ENCODE measurements around the gene SDHB. TPM values are rescaled to one million over a fixed set of nuclear protein-coding genes. Genes with fewer than 3 reads are reported as not detected.

Gene SDHB
- total RNA-seq, 1 donor from 2014 or later = 46.3 TPM

DNA sequence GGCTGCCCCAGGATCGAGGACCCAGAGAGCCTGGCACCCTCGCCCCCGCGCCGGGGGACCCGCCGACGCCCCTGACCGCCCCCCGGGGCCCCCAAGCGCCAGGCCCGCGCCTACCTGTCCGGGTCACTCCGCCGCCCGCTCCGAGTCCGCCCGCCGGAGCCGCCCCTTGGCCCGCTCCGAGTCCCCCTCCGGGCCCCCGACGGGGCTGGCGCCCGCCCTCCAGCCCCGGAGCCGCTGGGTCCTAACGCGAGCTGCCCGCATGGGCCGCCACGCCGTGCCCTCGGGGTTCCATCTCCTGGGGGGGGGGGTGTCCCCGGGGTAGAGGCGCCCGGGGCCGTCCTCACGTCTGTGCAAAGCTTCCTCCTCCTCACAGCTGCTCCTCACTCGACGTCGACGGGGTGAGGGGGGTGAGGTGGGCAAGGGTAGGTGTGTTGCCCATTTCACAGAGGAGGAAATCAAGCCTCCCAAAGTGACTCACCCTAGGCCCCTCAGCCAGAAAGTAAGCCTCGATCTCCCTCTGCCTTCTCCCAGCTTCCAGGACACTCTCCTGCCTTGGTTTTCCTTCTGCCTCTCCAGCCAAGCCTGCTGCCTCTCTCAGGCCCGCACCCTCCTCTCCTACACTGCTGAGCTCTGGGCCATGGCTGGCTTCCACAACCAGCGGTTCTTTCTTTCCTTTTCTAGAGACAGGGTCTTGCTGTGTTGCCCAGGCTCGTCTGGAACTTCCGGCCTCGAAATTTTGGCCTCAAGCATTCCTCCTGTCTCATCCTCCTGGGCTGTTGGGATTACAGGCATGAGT lies 73.2 kb downstream of the SDHB start, which contains the start of gene MFAP2:
Gene MFAP2 (minus strand): TSS at position 148 of the 796 bp plus-strand sequence. CDS start 2,347 bp downstream, outside the sequence.
- DNase-seq (ENCODE audit: low spot score, unreplicated experiment) = peak; percentile 37
- TF ChIP-seq, protein P1, sequence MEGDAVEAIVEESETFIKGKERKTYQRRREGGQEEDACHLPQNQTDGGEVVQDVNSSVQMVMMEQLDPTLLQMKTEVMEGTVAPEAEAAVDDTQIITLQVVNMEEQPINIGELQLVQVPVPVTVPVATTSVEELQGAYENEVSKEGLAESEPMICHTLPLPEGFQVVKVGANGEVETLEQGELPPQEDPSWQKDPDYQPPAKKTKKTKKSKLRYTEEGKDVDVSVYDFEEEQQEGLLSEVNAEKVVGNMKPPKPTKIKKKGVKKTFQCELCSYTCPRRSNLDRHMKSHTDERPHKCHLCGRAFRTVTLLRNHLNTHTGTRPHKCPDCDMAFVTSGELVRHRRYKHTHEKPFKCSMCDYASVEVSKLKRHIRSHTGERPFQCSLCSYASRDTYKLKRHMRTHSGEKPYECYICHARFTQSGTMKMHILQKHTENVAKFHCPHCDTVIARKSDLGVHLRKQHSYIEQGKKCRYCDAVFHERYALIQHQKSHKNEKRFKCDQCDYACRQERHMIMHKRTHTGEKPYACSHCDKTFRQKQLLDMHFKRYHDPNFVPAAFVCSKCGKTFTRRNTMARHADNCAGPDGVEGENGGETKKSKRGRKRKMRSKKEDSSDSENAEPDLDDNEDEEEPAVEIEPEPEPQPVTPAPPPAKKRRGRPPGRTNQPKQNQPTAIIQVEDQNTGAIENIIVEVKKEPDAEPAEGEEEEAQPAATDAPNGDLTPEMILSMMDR (IDR thresholded peaks at IDR 0.05; ENCODE audit: unreplicated experiment) = no peak
- Mint-ChIP-seq H3K36me3 (ENCODE audit: insufficient read depth) (peaks cover 6% of the 10 kb centered on the region), H3K27ac (peak within 1 kb of the TSS; percentile 95), H3K9me3 (ENCODE audit: low read depth) (no peaks in the 10 kb centered on the region), H3K4me3 (ENCODE audit: low read depth) (peak within 1 kb of the TSS; percentile 80), H3K4me1 (ENCODE audit: low read depth) (peaks cover 10% of the 10 kb centered on the region), H3K27me3 (peaks cover 7% of the 10 kb centered on the region)

DNA sequence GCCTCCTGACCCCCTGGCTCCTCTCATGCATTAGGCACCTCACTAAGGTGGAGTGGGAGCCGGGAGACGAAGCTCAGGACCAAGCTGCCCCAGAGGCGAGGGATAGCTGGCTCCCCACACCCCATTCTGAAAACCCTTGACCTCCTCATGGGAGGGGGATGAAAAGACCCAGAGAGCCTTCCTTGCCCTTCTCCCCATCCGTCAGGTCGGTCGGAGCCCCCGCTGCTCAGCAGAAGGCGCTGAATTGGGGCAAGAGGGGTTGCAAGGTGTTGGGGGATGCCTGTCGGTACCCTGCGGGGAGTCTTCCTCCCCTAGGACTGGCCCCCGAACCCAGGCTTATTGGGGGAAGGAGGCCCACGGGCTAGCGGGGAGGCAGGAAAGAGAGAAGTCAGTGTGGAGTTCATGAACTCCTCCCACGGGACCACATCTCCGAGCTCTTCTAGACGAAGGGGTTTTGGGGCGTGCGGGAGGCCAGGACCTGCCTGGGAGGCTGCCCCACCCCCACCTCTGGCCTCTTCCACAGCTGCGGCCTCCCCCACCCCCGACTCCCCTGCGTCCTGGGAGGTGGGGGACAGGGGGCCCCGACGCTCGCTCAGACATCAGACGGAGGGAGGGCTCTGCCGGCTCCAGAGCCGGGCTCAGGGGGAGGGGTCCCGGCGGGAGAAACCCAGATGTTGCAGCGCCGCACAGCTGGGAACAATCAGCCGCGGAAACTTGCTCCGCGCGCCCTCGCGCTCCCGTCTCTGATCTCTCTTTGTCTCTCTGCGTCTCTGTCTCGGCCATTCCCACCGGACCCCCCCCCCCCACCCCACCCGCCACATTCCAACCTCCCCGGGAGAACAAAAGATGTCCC lies 74.1 kb downstream of the SDHB start:
- Mint-ChIP-seq H3K36me3 (ENCODE audit: insufficient read depth) (peaks cover 4% of the 10 kb centered on the region), H3K27ac (peak overlapping the region; percentile 81), H3K4me3 (ENCODE audit: low read depth) (peak overlapping the region; percentile 80), H3K27me3 (peaks cover 7% of the 10 kb centered on the region), H3K9me3 (ENCODE audit: low read depth) (no peaks in the 10 kb centered on the region), H3K4me1 (ENCODE audit: low read depth) (peaks cover 10% of the 10 kb centered on the region)
- TF ChIP-seq, protein P1 (IDR thresholded peaks at IDR 0.05; ENCODE audit: unreplicated experiment) = no peak
- DNase-seq (ENCODE audit: low spot score, unreplicated experiment) = no peak

DNA sequence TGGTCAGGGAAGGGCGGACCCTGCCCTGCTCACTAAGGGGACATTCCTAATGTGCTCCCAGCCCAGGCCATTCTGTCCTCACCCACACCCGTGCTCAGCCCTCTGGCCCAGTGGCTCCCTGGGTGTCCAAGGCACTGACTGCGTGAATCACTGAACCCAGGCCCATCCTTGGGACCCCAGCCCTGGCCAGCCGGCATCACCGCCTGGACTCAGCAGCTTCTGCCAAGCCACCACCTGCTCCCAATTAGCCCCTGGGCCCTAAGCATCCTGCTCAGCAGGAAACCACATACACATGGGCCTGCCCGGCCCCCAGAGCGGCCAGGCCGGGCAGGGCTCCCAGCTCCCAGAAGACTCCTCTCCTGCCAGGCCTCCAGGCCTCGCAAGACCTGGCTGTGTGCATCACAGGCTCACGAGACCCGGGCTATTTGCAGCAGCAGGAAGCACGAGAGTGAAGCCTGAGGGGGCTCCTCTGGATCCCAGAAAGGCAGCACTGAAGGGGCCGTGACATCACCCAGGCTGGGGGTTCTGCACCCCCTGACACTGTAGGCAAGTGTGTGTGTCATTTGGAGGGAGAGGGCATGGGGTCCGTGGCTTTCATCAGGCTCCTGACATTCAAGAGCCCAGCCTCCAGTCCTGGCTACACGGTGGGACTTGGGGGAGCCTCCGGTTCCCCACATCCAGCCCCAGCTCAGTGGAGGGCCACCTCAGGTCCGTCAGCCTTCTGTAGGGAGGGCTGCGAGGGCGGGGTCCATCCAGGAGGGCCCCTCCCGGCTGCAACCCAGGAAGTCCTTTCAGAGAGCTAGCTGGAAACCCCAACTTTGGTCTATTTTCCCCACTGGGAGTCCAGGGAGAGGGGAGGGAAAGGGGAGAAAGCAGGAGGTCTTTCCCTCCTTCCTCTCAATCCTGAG lies 75.0 kb downstream of the SDHB start:
- Mint-ChIP-seq H3K4me1 (ENCODE audit: low read depth) (peaks cover 10% of the 10 kb centered on the region), H3K9me3 (ENCODE audit: low read depth) (no peaks in the 10 kb centered on the region), H3K4me3 (ENCODE audit: low read depth) (peak overlapping the region; percentile 80), H3K36me3 (ENCODE audit: insufficient read depth) (peaks cover 4% of the 10 kb centered on the region), H3K27ac (peak overlapping the region; percentile 37), H3K27me3 (peaks cover 7% of the 10 kb centered on the region)
- TF ChIP-seq, protein P1 (IDR thresholded peaks at IDR 0.05; ENCODE audit: unreplicated experiment) = no peak
- no peak for DNase-seq (ENCODE audit: low spot score, unreplicated experiment)

DNA sequence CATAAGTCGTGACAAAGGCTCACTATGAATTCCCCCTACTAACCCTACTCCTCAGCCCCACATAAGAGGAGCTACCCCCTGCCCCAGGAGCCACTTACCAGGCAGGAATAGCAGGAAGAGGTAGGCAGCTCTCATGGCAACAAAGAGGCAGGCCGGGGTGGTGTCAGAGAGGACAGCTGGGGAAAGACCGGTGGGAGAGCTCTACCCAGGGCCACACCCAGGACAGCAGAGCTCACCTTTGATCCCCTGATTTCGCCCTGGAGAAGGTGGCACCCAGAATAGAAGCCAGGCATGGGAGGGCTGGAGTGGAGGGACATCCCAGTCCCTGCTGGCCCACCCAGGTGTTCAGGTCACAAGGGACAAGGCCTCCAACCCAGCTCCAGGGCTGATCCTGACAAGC lies 75.7 kb downstream of the SDHB start:
- Mint-ChIP-seq H3K4me1 (ENCODE audit: low read depth) (peaks cover 6% of the 10 kb centered on the region), H3K4me3 (ENCODE audit: low read depth) (peak overlapping the region; percentile 80), H3K27me3 (peaks cover 7% of the 10 kb centered on the region), H3K9me3 (ENCODE audit: low read depth) (no peaks in the 10 kb centered on the region), H3K36me3 (ENCODE audit: insufficient read depth) (peaks cover 4% of the 10 kb centered on the region), H3K27ac (no peak overlapping the region)
- TF ChIP-seq, protein P1 (IDR thresholded peaks at IDR 0.05; ENCODE audit: unreplicated experiment) = no peak
- DNase-seq (ENCODE audit: low spot score, unreplicated experiment) = no peak
